Heart right ventricle (tissue), 16 donors: ENCODE results near the gene UMODL1. TPM values are rescaled to one million over a fixed set of nuclear protein-coding genes. Genes with fewer than 3 reads are reported as not detected.

Experiments used
- ATAC-seq, 8 donors: fragments of 200-7000 bp; cut with Tn5 transposase; one replicate each; pipeline ENCODE4 v1.9.1; 2020; ENCODE audit warnings: mild to moderate bottlenecking in 8 of 8, moderate library complexity in 8 of 8, moderate number of reproducible peaks in 1 of 8
- DNase-seq, 2 donors: peaks; one replicate each; pipeline ENCODE4 v3.0.0-alpha.2; 2020
- H3K27ac ChIP-seq, 10 donors: fragments of 200-600 bp; sonication (generic) in 2 of 10; one replicate each; pipeline versions ENCODE4 v1.5.0 to v1.8.0; 2020 to 2022; ENCODE audit warnings: mild to moderate bottlenecking in 3 of 10
- H3K27me3 ChIP-seq, 7 donors: fragments of 200-600 bp; one replicate each; pipeline ENCODE4 v1.8.0; 2021 to 2022; ENCODE audit warnings: mild to moderate bottlenecking in 2 of 7
- H3K36me3 ChIP-seq, 9 donors: fragments of 200-600 bp; sonication (generic) in 1 of 9; one replicate each; pipeline versions ENCODE4 v1.5.0 to v1.8.0; 2020 to 2022; ENCODE audit warnings: mild to moderate bottlenecking in 2 of 9
- H3K4me1 ChIP-seq, 9 donors: fragments of 200-600 bp; sonication (generic) in 1 of 9; one replicate each; pipeline versions ENCODE4 v1.5.0 to v1.8.0; 2020 to 2022; ENCODE audit warnings: mild to moderate bottlenecking in 4 of 9
- H3K4me3 ChIP-seq, 10 donors: fragments of 200-600 bp; sonication (generic) in 2 of 10; one replicate each; pipeline versions ENCODE4 v1.5.0 to v1.8.0; 2020 to 2022; ENCODE audit warnings: mild to moderate bottlenecking in 7 of 10, moderate library complexity in 2 of 10
- H3K9me3 ChIP-seq, 11 donors: fragments of 200-600 bp in 10 of 11; sonication (generic) in 2 of 11; one replicate each; pipeline versions ENCODE4 v1.5.0 to v1.8.0; 2013 to 2022; ENCODE audit warnings: mild to moderate bottlenecking in 2 of 11, control low read depth in 1 of 11, moderate library complexity in 1 of 11
- WGBS, 2 donors: extraction: QIAGEN DNeasy Blood & Tissue Kit; methylation state at CpG; one replicate each; pipeline ENCODE4 v1.1.7; 2013; ENCODE audit warnings: inconsistent platforms in 1 of 2; 5-methylcytosine and 5-hydroxymethylcytosine counted together
- intact Hi-C, 10 donors: fragments of 100-400 bp; cut with DNase I; formaldehyde crosslinking; loops; one replicate each; pipeline versions ENCODE4 v1.11.1 to v1.14.2; 2022
- polyA plus RNA-seq, 2 donors: library from polyadenylated mRNA; stranded (reverse); fragments of 200-250 nt; gene quantifications; one replicate each; pipeline ENCODE4 v1.2.3, GENCODE V29; 2013
- total RNA-seq, 10 donors: library from RNA; stranded (reverse); fragmentation: NEBNext Ultra II Directional in 3 of 10; extraction: Animal tissue kit (Norgen Biotek cat#: 25700) in 3 of 10; gene quantifications; one replicate each; pipeline versions ENCODE4 v1.2.1 to v1.2.4, GENCODE V29; 2021 to 2023
- TF ChIP-seq, protein P1 (sequence below), 9 donors: fragments of 200-600 bp; sonication (generic) in 2 of 9; IDR thresholded peaks; one replicate each; pipeline versions ENCODE4 v1.5.0 to v1.8.0; 2021 to 2022; ENCODE audit warnings: antibody characterized with exemption in 9 of 9, mild to moderate bottlenecking in 5 of 9, moderate library complexity in 1 of 9
- donor health status: Arrhythmogenic right ventricular cardiomyopathy.
- donor health status: ischemic (EF 13 %, LVEDD 7.1; RV severe dilation, severe dysfunction).
- donor health status: healthy with polysubstance abuse.
- donor health status: DM: no; HTN: yes; CAD: no.
- donor health status: DM: no; HTN: no; CAD: no.
- donor health status: ischemic (EF 25% LVEDD 6.9; RV normal size, moderate dysfunction).
- donor health status: ischemic (EF 25% LVEDD 5.7; RV mildly dilated, moderate dysfunction).
- donor health status: healthy.
- donor health status: DM: yes; HTN: yes; CAD: no.
- donor health status: Ischemic cardiomyopathy.
- donor health status: ischemic (EF 35%, LVEDD 5.7; RV mildly dilated, moderate dysfunction).
- donor health status: nonischemic (EF 11% LVEDD 7.7; RV severe dilation, severe dysfunction).
- donor health status: DM: yes; HTN: yes; CAD: no.
- donor health status: PGD.
- donor health status: ischemic (EF 29% LVEDD 5.4; RV normal size, mild dysfunction).
- donor health status: nonischemic (EF 23%, LVEDD 6.1; RV moderate dilation, normal function).

The UMODL1 gene
- total and polyA plus RNA-seq, 12 donors = 0.13 to 0.31 (median 0.25) TPM; not detected in 9

DNA sequence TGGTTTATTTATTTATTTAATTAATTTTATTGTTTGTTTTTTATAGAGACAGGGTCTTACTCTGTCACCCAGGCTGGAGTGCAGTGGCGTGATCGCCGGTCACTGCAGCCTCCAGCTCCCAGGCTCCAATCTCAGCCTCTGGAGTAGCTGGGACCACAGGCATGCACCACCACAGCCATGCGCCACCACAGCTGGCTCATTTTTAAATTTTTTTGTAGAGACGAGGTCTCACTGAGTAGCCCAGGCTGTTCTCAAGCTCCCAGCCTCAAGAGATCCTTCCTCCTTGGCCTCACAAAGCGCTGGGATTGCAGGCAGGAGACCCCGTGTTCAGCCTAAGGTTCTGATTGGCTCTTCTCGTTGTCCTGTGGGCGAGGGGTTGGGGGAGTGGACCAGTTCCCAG is 22.1 kb downstream of the UMODL1 start:
- Histone ChIP-seq H3K9me3 (peaks cover 0 to 13% (median 7%) of the 10 kb centered on the region in 11 donors), H3K36me3 (no peaks in the 10 kb centered on the region), H3K4me3 (no peak overlapping the region), H3K4me1 (peaks cover 0 to 40% (median 13%) of the 10 kb centered on the region in 9 donors), H3K27me3 (peaks cover 0 to 33% (median 15%) of the 10 kb centered on the region in 7 donors), H3K27ac (no peak overlapping the region)
- ATAC-seq (no peak), DNase-seq (no peak)
- 91 to 93% methylated on average over 9 of the region's 9 CpGs for WGBS, 2 donors
- TF ChIP-seq, protein P1, sequence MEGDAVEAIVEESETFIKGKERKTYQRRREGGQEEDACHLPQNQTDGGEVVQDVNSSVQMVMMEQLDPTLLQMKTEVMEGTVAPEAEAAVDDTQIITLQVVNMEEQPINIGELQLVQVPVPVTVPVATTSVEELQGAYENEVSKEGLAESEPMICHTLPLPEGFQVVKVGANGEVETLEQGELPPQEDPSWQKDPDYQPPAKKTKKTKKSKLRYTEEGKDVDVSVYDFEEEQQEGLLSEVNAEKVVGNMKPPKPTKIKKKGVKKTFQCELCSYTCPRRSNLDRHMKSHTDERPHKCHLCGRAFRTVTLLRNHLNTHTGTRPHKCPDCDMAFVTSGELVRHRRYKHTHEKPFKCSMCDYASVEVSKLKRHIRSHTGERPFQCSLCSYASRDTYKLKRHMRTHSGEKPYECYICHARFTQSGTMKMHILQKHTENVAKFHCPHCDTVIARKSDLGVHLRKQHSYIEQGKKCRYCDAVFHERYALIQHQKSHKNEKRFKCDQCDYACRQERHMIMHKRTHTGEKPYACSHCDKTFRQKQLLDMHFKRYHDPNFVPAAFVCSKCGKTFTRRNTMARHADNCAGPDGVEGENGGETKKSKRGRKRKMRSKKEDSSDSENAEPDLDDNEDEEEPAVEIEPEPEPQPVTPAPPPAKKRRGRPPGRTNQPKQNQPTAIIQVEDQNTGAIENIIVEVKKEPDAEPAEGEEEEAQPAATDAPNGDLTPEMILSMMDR (IDR thresholded peaks at IDR 0.05) = no peak
- intact Hi-C loops = loop anchor here in 1 of 10 donors (10.0 kb wide), 1 partner anchor 48 kb away; no protein-coding TSS in a partner anchor

GRCh38 chr21:42093991-42094421 is 22.9 kb downstream of the UMODL1 start:
- TF ChIP-seq, protein P1 (IDR thresholded peaks at IDR 0.05) = no peak
- H3K9me3 ChIP-seq = peaks cover 0 to 13% (median 7%) of the 10 kb centered on the region in 11 donors
- 78 to 79% methylated on average over 15 of the region's 15 CpGs for WGBS, 2 donors
- intact Hi-C loops = loop anchor here in 1 of 10 donors (10.0 kb wide), 1 partner anchor 49 kb away; no protein-coding TSS in a partner anchor
- ATAC-seq = peak in 7 of 8 donors; percentile 36 to 85 (median 56)
- peaks cover 0 to 30% (median 15%) of the 10 kb centered on the region in 7 donors for H3K27me3 ChIP-seq
- peaks cover 0 to 41% (median 13%) of the 10 kb centered on the region in 9 donors for H3K4me1 ChIP-seq
- no peaks in the 10 kb centered on the region for H3K36me3 ChIP-seq
- peak overlapping the region in 1 of 10 donors; percentile 3 for H3K4me3 ChIP-seq
- peak overlapping the region in 1 of 10 donors; percentile 47 for H3K27ac ChIP-seq
- DNase-seq = peak in 1 of 2 donors; percentile 31

- TF ChIP-seq, protein P1 (IDR thresholded peaks at IDR 0.05) = no peak
- 98 to 99% methylated on average over 6 of the region's 6 CpGs for WGBS, 2 donors
- intact Hi-C loops = loop anchor here in 2 of 10 donors (5.0 to 10.0 kb wide), 2 partner anchors 50 to 68 kb away; no protein-coding TSS in a partner anchor
- Histone ChIP-seq H3K27ac (no peak overlapping the region), H3K27me3 (peaks cover 0 to 30% (median 15%) of the 10 kb centered on the region in 7 donors), H3K4me3 (no peak overlapping the region), H3K9me3 (peaks cover 0 to 13% (median 7%) of the 10 kb centered on the region in 11 donors), H3K36me3 (no peaks in the 10 kb centered on the region), H3K4me1 (peaks cover 0 to 41% (median 13%) of the 10 kb centered on the region in 9 donors)
- no peak for ATAC-seq
- DNase-seq = no peak
Observed at GRCh38 chr21:42094811-42095210, 23.7 kb downstream of the UMODL1 start.

- Histone ChIP-seq H3K36me3 (no peaks in the 10 kb centered on the region), H3K9me3 (peaks cover 0 to 13% (median 7%) of the 10 kb centered on the region in 11 donors), H3K27me3 (peaks cover 0 to 30% (median 15%) of the 10 kb centered on the region in 7 donors), H3K4me3 (no peak overlapping the region), H3K27ac (no peak overlapping the region), H3K4me1 (peaks cover 0 to 41% (median 13%) of the 10 kb centered on the region in 9 donors)
- ATAC-seq (no peak), DNase-seq (no peak)
- intact Hi-C loops = loop anchor here in 2 of 10 donors (5.0 to 10.0 kb wide), 2 partner anchors 51 to 68 kb away; no protein-coding TSS in a partner anchor
- TF ChIP-seq, protein P1 (IDR thresholded peaks at IDR 0.05) = no peak
- 94 to 97% methylated on average over 2 of the region's 2 CpGs for WGBS, 2 donors
Observed at GRCh38 chr21:42095581-42095980, 24.5 kb downstream of the UMODL1 start.
